ENCODE results near the gene ERBB2. TPM values are rescaled to one million over a fixed set of nuclear protein-coding genes. Genes with fewer than 3 reads are reported as not detected.

Gene ERBB2
- total and polyA plus RNA-seq, 2 of the 13 experiments (the other 11 are each of a cell fraction or from before 2014, with no cell fraction given): 57.7 to 64.1 TPM

DNA sequence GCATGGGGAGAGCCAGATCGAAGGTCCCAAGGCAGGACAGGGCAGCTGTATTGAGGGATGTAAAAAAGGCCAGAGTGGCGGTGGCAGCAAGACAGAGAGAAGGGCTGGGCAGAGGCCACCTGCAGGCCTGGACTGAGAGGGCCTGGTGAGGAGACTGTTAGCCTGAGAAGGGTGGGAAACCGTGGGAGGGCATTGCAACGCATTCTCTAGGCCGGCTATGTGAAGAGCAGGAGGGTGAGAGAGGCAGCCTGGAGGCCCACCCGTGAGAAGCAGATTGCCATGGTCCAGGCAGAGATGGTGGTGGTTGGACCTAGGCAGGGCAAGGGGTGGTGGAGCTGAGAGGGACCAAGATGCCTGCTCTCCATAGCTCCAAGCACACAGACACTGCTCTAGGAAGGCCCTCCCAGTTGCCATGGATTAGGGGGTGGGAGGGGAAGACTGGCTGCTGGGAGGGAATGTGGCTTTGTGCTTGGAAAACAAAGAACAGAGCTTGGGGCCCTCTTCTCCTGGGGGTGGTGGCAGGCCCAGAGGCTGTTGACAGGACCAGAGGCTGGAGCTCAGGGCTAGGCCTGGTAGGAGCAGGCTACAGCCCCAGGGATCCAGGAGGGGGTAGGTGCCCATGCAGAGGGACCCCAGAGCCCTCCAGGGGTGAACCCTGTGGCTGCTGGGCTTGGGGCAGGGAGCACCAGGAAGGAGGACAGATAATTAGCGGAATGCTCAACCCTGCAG, 47.1 kb upstream of the ERBB2 start (continued):
- no peak for TF ChIP-seq DBP (CRISPR knock-in tag; IDR thresholded peaks at IDR 0.05; ENCODE audit: not compliant biosample characterization)
- no peak for TF ChIP-seq SRSF1 (optimal IDR thresholded peaks at IDR 0.05; ENCODE audit: low read depth, low read length)
- TF ChIP-seq, protein P1, sequence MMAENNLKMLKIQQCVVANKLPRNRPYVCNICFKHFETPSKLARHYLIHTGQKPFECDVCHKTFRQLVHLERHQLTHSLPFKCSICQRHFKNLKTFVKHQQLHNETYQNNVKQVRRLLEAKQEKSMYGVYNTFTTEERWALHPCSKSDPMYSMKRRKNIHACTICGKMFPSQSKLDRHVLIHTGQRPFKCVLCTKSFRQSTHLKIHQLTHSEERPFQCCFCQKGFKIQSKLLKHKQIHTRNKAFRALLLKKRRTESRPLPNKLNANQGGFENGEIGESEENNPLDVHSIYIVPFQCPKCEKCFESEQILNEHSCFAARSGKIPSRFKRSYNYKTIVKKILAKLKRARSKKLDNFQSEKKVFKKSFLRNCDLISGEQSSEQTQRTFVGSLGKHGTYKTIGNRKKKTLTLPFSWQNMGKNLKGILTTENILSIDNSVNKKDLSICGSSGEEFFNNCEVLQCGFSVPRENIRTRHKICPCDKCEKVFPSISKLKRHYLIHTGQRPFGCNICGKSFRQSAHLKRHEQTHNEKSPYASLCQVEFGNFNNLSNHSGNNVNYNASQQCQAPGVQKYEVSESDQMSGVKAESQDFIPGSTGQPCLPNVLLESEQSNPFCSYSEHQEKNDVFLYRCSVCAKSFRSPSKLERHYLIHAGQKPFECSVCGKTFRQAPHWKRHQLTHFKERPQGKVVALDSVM (CRISPR knock-in tag; IDR thresholded peaks at IDR 0.05): no peak
- no peak for TF ChIP-seq DDIT3 (CRISPR knock-in tag; IDR thresholded peaks at IDR 0.05)
- TF ChIP-seq ZNF597 (CRISPR knock-in tag; IDR thresholded peaks at IDR 0.05): no peak
- TF ChIP-seq TBP (CRISPR knock-in tag; IDR thresholded peaks at IDR 0.05): no peak
- no peak for TF ChIP-seq ATF7-NPFF (CRISPR knock-in tag; IDR thresholded peaks at IDR 0.05; ENCODE audit: low read depth)
- TF ChIP-seq THAP11 (CRISPR knock-in tag; IDR thresholded peaks at IDR 0.05): no peak
- TF ChIP-seq EEA1 (CRISPR knock-in tag; IDR thresholded peaks at IDR 0.05; ENCODE audit: borderline replicate concordance): no peak
- TF ChIP-seq TCF12 (IDR thresholded peaks at IDR 0.05): no peak
- no peak for TF ChIP-seq TCF12 (CRISPR knock-in tag; IDR thresholded peaks at IDR 0.05)
- TF ChIP-seq ZFP62 (CRISPR knock-in tag; IDR thresholded peaks at IDR 0.05): no peak
- TF ChIP-seq, protein P2, sequence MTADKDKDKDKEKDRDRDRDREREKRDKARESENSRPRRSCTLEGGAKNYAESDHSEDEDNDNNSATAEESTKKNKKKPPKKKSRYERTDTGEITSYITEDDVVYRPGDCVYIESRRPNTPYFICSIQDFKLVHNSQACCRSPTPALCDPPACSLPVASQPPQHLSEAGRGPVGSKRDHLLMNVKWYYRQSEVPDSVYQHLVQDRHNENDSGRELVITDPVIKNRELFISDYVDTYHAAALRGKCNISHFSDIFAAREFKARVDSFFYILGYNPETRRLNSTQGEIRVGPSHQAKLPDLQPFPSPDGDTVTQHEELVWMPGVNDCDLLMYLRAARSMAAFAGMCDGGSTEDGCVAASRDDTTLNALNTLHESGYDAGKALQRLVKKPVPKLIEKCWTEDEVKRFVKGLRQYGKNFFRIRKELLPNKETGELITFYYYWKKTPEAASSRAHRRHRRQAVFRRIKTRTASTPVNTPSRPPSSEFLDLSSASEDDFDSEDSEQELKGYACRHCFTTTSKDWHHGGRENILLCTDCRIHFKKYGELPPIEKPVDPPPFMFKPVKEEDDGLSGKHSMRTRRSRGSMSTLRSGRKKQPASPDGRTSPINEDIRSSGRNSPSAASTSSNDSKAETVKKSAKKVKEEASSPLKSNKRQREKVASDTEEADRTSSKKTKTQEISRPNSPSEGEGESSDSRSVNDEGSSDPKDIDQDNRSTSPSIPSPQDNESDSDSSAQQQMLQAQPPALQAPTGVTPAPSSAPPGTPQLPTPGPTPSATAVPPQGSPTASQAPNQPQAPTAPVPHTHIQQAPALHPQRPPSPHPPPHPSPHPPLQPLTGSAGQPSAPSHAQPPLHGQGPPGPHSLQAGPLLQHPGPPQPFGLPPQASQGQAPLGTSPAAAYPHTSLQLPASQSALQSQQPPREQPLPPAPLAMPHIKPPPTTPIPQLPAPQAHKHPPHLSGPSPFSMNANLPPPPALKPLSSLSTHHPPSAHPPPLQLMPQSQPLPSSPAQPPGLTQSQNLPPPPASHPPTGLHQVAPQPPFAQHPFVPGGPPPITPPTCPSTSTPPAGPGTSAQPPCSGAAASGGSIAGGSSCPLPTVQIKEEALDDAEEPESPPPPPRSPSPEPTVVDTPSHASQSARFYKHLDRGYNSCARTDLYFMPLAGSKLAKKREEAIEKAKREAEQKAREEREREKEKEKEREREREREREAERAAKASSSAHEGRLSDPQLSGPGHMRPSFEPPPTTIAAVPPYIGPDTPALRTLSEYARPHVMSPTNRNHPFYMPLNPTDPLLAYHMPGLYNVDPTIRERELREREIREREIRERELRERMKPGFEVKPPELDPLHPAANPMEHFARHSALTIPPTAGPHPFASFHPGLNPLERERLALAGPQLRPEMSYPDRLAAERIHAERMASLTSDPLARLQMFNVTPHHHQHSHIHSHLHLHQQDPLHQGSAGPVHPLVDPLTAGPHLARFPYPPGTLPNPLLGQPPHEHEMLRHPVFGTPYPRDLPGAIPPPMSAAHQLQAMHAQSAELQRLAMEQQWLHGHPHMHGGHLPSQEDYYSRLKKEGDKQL (CRISPR knock-in tag; IDR thresholded peaks at IDR 0.05; ENCODE audit: low read depth): no peak
- no peak for TF ChIP-seq TBX3 (IDR thresholded peaks at IDR 0.05; ENCODE audit: borderline replicate concordance)
- no peak for TF ChIP-seq ZMYM2 (CRISPR knock-in tag; IDR thresholded peaks at IDR 0.05)
- no peak for TF ChIP-seq IRF9 (CRISPR knock-in tag; IDR thresholded peaks at IDR 0.05; ENCODE audit: borderline replicate concordance)
- TF ChIP-seq ZNF124 (CRISPR knock-in tag; IDR thresholded peaks at IDR 0.05): no peak
- TF ChIP-seq SAFB2 (CRISPR knock-in tag; IDR thresholded peaks at IDR 0.05; ENCODE audit: borderline replicate concordance, low read depth): no peak
- no peak for TF ChIP-seq ZNF33B (CRISPR knock-in tag; IDR thresholded peaks at IDR 0.05)
